K562 (cell line): Measurements from ENCODE around the gene HMG20B. TPM values are rescaled to one million over a fixed set of nuclear protein-coding genes. Genes with fewer than 3 reads are reported as not detected.
A peak's percentile ranks its signal among the peaks of the same experiment; 100 is the strongest.

ENCODE experiments used
- AFF4 ChIP-seq: sonication (generic); formaldehyde crosslinking; IDR thresholded peaks from 2 replicates; pipeline ENCODE4 v1.8.0; 2023; ENCODE audit warnings: mild to moderate bottlenecking, missing genetic modification reagents
- CC2D1A ChIP-seq: fragments of 450-650 bp; IDR thresholded peaks from 2 replicates; pipeline ENCODE4 v1.6.1; 2017; ENCODE audit warnings: mild to moderate bottlenecking
- FOXP4 ChIP-seq: sonication (generic); formaldehyde crosslinking; IDR thresholded peaks from 2 replicates; pipeline ENCODE4 v1.8.0; 2022; ENCODE audit warnings: mild to moderate bottlenecking, missing genetic modification reagents, borderline replicate concordance
- HDAC2 ChIP-seq: fragments of 450-650 bp; IDR thresholded peaks from 2 replicates; pipeline ENCODE4 v1.6.1; 2016; ENCODE audit warnings: mild to moderate bottlenecking
- HLTF ChIP-seq: fragments of 450-650 bp; IDR thresholded peaks from 2 replicates; pipeline ENCODE4 v1.6.1; 2016
- JUN ChIP-seq, 2 experiments: sonication (generic) in 1 of 2; formaldehyde crosslinking in 1 of 2; IDR thresholded peaks; 2 replicates each; pipeline versions ENCODE4 v1.6.1 to v1.8.0; 2012 to 2022; ENCODE audit warnings: borderline replicate concordance in 2 of 2, mild to moderate bottlenecking in 2 of 2, improper control_type of control experiment in 1 of 2, low read depth in 1 of 2, low read length in 1 of 2, missing genetic modification reagents in 1 of 2
- KAT8 ChIP-seq: fragments of 450-650 bp; IDR thresholded peaks from 2 replicates; pipeline ENCODE4 v1.6.1; 2016; ENCODE audit warnings: low read depth, mild to moderate bottlenecking
- NFIX ChIP-seq: fragments of 250-450 bp; sonication (Bioruptor Pico); IDR thresholded peaks from 2 replicates; pipeline ENCODE4 v1.4.0; 2020; ENCODE audit warnings: low read depth, mild to moderate bottlenecking, moderate library complexity
- POU5F1 ChIP-seq: fragments of 150-350 bp; IDR thresholded peaks from 2 replicates; pipeline ENCODE4 v1.6.1; 2014; ENCODE audit warnings: borderline replicate concordance, low read length, low read depth, mild to moderate bottlenecking; ENCODE audit not compliant: partially characterized antibody
- RFX7 ChIP-seq: fragments of 250-450 bp; sonication (Bioruptor Pico); IDR thresholded peaks from 2 replicates; pipeline ENCODE4 v1.5.1; 2021; ENCODE audit warnings: mild to moderate bottlenecking
- SMAD2 ChIP-seq: fragments of 150-350 bp; IDR thresholded peaks from 2 replicates; pipeline ENCODE4 v1.6.1; 2014; ENCODE audit warnings: low read depth, mild to moderate bottlenecking, low read length
- SRSF9 ChIP-seq: fragments of 200-400 bp; formaldehyde crosslinking; IDR thresholded peaks from 2 replicates; pipeline ENCODE4 v1.6.1; 2017; ENCODE audit warnings: low read depth, low read length, borderline replicate concordance
- WHSC1 ChIP-seq: IDR thresholded peaks from one replicate; pipeline ENCODE4 v1.6.1; 2012; ENCODE audit warnings: low read length, control low read depth, inconsistent platforms
- polyA plus RNA-seq, 8 experiments: library from polyadenylated mRNA; depleted of rRNA in 4 of 8; stranded (reverse) in 5 of 8; unstranded in 3 of 8; fragments of >200 nt; fragmentation: Nextera tagmentation in 2 of 8; fragmentation: Illumina TruSeq in 1 of 8; extraction: Ambion mirVana in 2 of 8; extraction: Trizol in 1 of 8; gene quantifications; 2 replicates each; pipeline versions ENCODE4 v1.2.1 to v1.2.3, GENCODE V29; 2011 to 2014; ENCODE audit warnings: inconsistent platforms in 1 of 8, missing spikeins in 1 of 8
- total RNA-seq, 7 experiments: library from RNA; depleted of rRNA in 6 of 7; stranded (reverse); fragments of >200 nt in 6 of 7; fragmentation: Illumina TruSeq in 2 of 7; extraction: Trizol in 2 of 7; gene quantifications; 2 replicates each; pipeline versions ENCODE4 v1.2.1 to v1.2.3, GENCODE V29; 2011 to 2021; ENCODE audit warnings: low replicate concordance in 1 of 7
- TF ChIP-seq, protein P1 (sequence below): fragments of 450-650 bp; IDR thresholded peaks from 2 replicates; pipeline ENCODE4 v1.6.1; 2017; ENCODE audit warnings: antibody characterized with exemption, mild to moderate bottlenecking
- TF ChIP-seq, protein P2 (sequence below): IDR thresholded peaks from 3 replicates; pipeline ENCODE4 v1.6.1; 2011; ENCODE audit warnings: borderline replicate concordance, mild to moderate bottlenecking; ENCODE audit not compliant: insufficient read length, insufficient read depth

Gene HMG20B
- total and polyA plus RNA-seq, 9 of the 15 experiments (the other 6 are each of a cell fraction or from before 2014, with no cell fraction given), result 0.35 to 172 (median 38.6) TPM

- TF ChIP-seq, protein P1, sequence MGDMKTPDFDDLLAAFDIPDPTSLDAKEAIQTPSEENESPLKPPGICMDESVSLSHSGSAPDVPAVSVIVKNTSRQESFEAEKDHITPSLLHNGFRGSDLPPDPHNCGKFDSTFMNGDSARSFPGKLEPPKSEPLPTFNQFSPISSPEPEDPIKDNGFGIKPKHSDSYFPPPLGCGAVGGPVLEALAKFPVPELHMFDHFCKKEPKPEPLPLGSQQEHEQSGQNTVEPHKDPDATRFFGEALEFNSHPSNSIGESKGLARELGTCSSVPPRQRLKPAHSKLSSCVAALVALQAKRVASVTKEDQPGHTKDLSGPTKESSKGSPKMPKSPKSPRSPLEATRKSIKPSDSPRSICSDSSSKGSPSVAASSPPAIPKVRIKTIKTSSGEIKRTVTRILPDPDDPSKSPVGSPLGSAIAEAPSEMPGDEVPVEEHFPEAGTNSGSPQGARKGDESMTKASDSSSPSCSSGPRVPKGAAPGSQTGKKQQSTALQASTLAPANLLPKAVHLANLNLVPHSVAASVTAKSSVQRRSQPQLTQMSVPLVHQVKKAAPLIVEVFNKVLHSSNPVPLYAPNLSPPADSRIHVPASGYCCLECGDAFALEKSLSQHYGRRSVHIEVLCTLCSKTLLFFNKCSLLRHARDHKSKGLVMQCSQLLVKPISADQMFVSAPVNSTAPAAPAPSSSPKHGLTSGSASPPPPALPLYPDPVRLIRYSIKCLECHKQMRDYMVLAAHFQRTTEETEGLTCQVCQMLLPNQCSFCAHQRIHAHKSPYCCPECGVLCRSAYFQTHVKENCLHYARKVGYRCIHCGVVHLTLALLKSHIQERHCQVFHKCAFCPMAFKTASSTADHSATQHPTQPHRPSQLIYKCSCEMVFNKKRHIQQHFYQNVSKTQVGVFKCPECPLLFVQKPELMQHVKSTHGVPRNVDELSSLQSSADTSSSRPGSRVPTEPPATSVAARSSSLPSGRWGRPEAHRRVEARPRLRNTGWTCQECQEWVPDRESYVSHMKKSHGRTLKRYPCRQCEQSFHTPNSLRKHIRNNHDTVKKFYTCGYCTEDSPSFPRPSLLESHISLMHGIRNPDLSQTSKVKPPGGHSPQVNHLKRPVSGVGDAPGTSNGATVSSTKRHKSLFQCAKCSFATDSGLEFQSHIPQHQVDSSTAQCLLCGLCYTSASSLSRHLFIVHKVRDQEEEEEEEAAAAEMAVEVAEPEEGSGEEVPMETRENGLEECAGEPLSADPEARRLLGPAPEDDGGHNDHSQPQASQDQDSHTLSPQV, result no peak
- TF ChIP-seq FOXP4 (CRISPR knock-in tag), result 0 out of 2 replicates have a peak, but pooled peaks have one; percentile 51
- no peak for TF ChIP-seq POU5F1
- TF ChIP-seq JUN (IDR thresholded peaks at IDR 0.05; ENCODE audit: borderline replicate concordance, low read depth, low read length), result no peak
- no peak for TF ChIP-seq JUN (CRISPR knock-in tag; IDR thresholded peaks at IDR 0.05; ENCODE audit: borderline replicate concordance)
- TF ChIP-seq HLTF, result no peak
- TF ChIP-seq AFF4 (CRISPR knock-in tag), result no peak
- TF ChIP-seq RFX7 (CRISPR knock-in tag), result no peak
- no peak for TF ChIP-seq KAT8
- peak; percentile 69 for TF ChIP-seq CC2D1A
- TF ChIP-seq SMAD2, result no peak
- TF ChIP-seq SRSF9, result no peak
- no peak for TF ChIP-seq NFIX (CRISPR knock-in tag)
- 0 out of 2 replicates have a peak, but pooled peaks have one; percentile 41 for TF ChIP-seq HDAC2
- TF ChIP-seq, protein P2, sequence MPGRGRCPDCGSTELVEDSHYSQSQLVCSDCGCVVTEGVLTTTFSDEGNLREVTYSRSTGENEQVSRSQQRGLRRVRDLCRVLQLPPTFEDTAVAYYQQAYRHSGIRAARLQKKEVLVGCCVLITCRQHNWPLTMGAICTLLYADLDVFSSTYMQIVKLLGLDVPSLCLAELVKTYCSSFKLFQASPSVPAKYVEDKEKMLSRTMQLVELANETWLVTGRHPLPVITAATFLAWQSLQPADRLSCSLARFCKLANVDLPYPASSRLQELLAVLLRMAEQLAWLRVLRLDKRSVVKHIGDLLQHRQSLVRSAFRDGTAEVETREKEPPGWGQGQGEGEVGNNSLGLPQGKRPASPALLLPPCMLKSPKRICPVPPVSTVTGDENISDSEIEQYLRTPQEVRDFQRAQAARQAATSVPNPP, result no peak
- no peak for TF ChIP-seq WHSC1
These were observed 27.7 kb upstream of the HMG20B start (continued) for GRCh38 chr19:3544742-3545668.
